NCI-H748 treated with DMSO at 0.1 percent for 48 hours (cell line): ENCODE measurements around the gene GABRB1.

Source experiments
- DNase-seq: peaks from one replicate; lab custom pipeline; 2025; lab: John Stamatoyannopoulos, UW

Gene GABRB1

GRCh38 chr4:47049347-47049746 is 18.0 kb downstream of the GABRB1 start:
- no peak for DNase-seq

- no peak for DNase-seq
Observed at GRCh38 chr4:47050761-47051725, 19.7 kb downstream of the GABRB1 start.

DNA sequence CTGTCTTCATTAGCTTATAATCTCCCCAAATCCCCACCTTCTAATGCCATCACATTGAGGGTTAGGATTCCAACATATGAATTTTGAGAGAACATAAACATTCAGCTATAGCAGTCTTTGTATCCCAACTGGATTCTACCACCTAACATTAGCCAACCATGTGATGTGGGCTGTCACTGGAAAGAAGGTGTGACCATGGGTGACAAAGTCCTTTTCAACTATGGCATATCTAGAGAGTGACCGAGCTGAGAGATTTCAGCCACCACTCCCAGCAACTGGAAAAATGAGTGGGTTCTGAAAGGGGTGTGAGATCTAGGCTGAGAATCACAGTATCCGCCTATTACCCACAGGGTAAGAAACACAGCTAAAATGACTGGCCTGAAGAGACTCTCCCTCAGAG is 22.1 kb downstream of the GABRB1 start:
- no peak for DNase-seq

- DNase-seq: no peak
Observed at GRCh38 chr4:47054130-47054529, 22.8 kb downstream of the GABRB1 start.

GRCh38 chr4:47057991-47058390 is 26.6 kb downstream of the GABRB1 start:
- DNase-seq: no peak

DNA sequence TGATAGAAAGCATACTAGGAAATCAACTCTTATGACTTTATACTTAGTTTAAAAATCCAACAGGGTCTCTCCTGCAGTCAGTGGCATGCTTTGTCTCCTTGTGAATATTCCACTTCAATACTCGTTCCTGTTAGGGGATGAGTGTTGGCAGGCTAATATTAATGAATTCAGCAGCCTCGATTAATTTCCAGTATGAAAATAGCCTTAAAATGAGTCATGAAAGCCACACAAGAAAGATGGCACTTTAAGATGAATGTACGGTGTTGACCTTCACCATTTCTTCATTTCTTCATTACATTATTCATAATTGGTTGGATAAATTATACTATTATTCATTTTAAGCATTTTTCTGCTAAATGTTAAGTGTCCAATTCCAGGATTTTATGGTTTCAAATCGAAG is 29.2 kb downstream of the GABRB1 start:
- DNase-seq: no peak

DNA sequence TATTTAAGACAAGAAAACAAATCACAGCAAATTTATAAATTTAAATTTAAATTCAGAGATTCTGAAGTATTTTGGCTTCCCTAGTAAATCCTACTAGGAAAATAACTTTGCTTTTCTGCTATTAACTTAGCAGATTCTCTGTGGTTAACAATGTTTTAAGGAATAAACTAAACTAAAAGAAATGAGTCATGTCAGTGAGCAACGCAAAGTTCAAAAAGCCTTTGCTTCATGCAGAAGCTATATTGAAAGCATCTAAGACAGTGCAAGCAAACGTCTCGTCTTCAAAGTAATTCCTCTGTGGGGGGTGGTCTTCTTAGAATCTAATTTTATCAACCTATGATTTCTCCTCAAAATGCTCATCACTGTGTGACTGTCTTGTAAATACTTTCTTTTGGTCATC is 30.1 kb downstream of the GABRB1 start:
- no peak for DNase-seq

- DNase-seq: no peak
Observed at GRCh38 chr4:47065051-47065481, 33.7 kb downstream of the GABRB1 start.

DNA sequence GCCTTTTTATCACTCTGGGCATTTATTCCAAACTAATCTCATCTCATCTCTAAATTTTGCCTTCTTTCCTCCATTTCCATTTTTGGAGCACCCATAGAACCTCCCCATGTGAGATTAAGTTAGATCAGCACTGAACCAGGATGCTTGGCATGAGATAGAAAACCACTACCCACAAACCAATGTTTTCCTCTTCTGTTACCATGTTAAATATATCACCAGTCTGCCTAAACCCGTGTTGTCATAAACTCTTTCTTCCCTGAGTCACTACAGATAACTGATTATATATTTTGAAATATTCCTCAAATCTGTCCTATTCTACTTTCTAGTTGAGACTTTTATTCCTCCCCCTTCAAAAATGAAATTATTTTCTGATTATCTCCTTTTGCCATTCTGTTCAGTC is 37.6 kb downstream of the GABRB1 start:
- DNase-seq: no peak

- no peak for DNase-seq
Observed at GRCh38 chr4:47071901-47072341, 40.6 kb downstream of the GABRB1 start.

DNA sequence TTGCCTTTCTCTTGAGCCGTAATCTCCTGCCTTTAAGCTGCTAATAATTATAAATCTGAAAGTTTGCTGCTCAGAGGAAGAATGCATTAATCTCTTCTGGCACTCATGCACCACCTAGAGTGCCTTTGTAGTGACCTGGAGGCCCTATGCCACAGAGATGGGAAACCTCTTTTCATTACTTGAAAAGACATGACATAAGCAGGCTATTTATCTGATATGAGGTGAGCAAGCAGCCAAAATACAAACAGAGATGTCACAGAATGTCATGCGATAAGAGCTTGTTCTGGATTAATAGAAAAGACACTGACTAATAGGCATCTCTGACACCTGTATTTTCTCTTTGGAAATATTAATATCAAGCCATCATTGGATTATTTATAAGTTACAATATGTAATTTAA is 42.3 kb downstream of the GABRB1 start:
- DNase-seq: no peak

DNA sequence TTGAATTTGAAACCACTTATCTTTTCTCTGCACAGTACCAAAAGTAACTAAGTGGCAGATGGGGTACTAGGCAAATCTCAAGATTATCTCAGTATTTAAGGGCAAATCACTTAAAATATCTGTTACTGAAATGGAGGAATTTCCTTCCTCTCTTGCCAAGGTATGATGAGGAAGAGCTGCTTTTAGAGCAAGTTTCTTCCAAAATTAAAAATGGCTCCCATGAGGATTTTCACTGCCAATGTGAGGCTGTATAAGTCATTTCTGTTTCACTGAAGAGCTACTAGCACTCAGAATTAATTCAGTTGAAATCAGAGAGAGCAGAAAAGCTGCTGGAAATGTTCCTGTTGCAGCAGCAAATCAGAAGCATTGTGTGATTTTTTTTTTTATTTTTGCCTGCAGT is 43.4 kb downstream of the GABRB1 start:
- no peak for DNase-seq

- no peak for DNase-seq
Observed at GRCh38 chr4:47075262-47075661, 43.9 kb downstream of the GABRB1 start.

DNA sequence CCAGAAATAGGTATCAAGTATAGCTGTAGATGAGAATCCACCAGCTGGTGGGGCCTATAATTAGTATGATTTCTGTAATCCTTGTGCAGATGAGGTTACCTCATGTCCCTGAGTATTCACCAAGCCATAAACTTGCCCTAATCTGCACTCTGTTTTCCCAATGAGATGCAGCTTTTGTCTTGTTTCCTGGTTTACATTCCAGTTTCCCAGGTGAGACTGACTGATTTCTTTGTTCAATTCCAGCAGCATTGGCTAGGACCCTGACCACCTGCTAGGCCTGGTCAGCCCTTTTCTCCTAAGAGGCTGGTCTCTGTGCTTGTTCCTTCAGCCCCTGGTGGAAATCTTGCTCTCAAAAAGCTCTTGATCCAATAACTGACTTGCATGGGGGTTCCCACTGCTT is 44.6 kb downstream of the GABRB1 start:
- no peak for DNase-seq

DNA sequence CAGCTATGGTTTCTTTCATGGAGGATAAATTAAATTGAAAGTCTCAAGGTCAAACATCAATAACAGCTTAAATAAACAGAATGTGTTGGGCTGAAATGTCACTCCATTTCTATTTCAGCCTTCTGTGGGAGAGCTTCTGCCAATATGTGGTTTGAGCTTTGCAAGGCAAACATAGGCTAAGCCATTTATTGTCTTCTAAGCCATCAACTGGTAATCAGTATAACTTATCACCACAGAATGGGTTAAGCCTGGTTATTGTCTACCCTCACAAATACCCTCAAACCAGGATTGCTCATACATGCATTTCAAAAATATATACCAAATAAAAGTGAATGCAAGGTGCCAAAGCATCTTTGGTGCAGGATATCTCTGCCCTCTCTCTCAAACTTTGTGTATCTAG is 52.7 kb downstream of the GABRB1 start:
- no peak for DNase-seq

GRCh38 chr4:47084795-47085194 is 53.4 kb downstream of the GABRB1 start:
- DNase-seq: no peak

- DNase-seq: no peak
Observed at GRCh38 chr4:47088298-47088697, 56.9 kb downstream of the GABRB1 start.

- DNase-seq: no peak
Observed at GRCh38 chr4:47095884-47096283, 64.5 kb downstream of the GABRB1 start.

- DNase-seq: no peak
Observed at GRCh38 chr4:47101453-47101852, 70.1 kb downstream of the GABRB1 start.

DNA sequence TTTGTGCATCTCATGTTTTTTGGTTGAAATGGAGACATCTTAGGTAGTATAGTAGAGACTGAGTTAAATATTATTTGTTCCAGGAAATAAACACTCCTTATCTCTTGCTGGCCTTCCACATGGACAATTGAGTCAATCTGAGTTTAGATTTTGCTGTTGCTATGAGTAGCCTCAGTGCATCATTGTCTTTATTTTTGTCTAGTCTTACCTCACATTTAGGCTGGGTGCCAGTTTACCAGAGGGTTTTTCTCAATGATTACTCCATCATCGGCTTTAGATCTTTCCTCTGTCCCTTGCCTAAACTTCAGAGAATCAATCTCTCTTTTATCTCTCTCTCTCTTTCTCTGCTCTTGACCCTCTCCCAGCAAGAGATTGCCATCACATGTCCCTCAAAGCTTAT is 73.6 kb downstream of the GABRB1 start:
- no peak for DNase-seq

DNA sequence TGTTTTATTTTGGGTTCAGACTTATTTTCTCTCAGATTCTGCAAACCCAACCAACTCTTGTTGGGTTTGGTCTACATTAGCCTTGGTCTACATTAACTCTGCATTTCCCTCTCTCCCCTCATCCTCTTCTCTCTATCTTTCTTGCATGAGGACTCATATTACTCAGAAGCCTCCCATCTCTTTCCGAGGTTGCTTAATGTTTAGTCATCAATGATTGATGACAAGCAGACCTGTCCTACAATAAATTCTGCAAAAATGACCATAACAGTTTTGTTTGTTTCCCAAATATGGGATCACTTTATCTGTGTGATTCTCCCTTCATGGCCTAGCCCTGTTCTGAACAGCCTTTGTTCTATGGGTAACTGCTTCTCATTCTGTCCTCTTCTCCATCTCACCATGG is 75.2 kb downstream of the GABRB1 start:
- DNase-seq: no peak

DNA sequence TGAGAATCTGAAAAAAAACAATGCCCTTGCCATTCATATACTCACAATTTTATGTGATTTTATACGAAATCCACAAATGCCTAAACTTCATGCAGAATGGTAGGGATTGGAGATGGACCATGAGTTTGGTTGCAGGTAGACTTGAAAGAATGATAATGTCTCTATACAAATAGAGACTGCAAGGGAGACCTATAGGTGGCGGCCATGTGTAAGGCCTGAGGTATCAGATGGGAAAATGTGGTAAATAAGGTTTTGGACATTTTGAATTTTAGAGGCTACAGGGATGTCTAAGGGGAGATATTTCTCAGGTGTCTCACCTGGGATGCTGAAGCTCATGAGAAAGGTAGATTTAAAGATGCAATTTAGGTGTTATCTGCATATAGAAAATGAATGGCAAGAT is 78.0 kb downstream of the GABRB1 start:
- DNase-seq: no peak

DNA sequence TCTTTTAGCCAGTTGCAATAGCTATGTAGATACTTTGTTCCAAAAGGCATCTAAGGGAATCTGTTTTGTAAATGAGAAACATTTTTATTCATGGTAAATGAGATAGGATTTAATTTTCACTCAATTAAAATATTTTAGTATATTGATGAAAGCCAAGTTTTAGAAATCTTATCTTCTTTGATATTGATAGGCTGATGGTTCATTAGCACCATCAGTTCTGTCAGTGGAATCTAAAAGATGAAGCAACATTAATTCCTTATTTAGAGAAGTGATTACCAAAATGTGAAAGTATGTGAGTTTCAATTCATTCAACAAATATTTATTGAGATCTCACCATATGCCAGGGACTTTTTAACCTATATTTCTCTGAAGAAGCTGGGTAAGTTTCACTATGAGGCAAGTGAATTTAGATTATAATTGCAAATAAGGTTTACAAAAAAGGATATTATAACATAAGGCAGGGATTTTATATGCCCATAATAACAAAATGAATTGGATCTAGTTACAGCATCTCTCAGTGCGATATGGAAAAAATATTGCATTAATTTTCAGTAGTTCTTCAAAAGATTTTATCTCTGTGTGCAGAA is 79.3 kb downstream of the GABRB1 start:
- no peak for DNase-seq
